Hepatocyte (in vitro differentiated cells): ENCODE measurements around the gene TTC27. TPM values are rescaled to one million over a fixed set of nuclear protein-coding genes. Genes with fewer than 3 reads are reported as not detected.
"Not testable (repeated sequence)": the region's sequence is repeated elsewhere in the genome, so short reads cannot be mapped to it uniquely, and the experiment has no call there.

ENCODE experiments used
- DNase-seq: peaks from one replicate; pipeline ENCODE4 v3.0.0-alpha.2; 2016; ENCODE audit warnings: low spot score
- H2AFZ ChIP-seq: fragments of 200-600 bp; sonication (generic); 2 replicates; pipeline ENCODE4 v1.6.0; 2016; ENCODE audit warnings: antibody characterized with exemption, mild to moderate bottlenecking
- H3K27ac ChIP-seq: fragments of 200-600 bp; sonication (generic); 2 replicates; pipeline ENCODE4 v1.5.1; 2016; ENCODE audit warnings: mild to moderate bottlenecking
- H3K27me3 ChIP-seq: fragments of 200-600 bp; sonication (generic); 2 replicates; pipeline ENCODE4 v1.6.1; 2016
- H3K36me3 ChIP-seq: fragments of 200-600 bp; sonication (generic); replicated peaks from 2 replicates; pipeline ENCODE4 v1.5.1; 2016; ENCODE audit warnings: low read depth; ENCODE audit not compliant: insufficient read depth
- H3K4me1 ChIP-seq: fragments of 200-600 bp; sonication (generic); 2 replicates; pipeline ENCODE4 v1.5.1; 2016; ENCODE audit warnings: mild to moderate bottlenecking, moderate library complexity; ENCODE audit not compliant: insufficient read depth
- H3K4me2 ChIP-seq: fragments of 200-600 bp; sonication (generic); 2 replicates; pipeline ENCODE4 v1.6.0; 2016
- H3K4me3 ChIP-seq: fragments of 200-600 bp; sonication (generic); 2 replicates; pipeline ENCODE4 v1.5.1; 2016; ENCODE audit warnings: mild to moderate bottlenecking
- H3K79me2 ChIP-seq: fragments of 200-600 bp; sonication (generic); 2 replicates; pipeline ENCODE4 v1.6.0; 2017; ENCODE audit warnings: mild to moderate bottlenecking
- H3K9me2 ChIP-seq: fragments of 200-600 bp; sonication (generic); replicated peaks from 2 replicates; pipeline ENCODE4 v1.6.0; 2017; ENCODE audit warnings: mild to moderate bottlenecking; ENCODE audit not compliant: insufficient read depth
- H3K9me3 ChIP-seq: fragments of 200-600 bp; sonication (generic); 2 replicates; pipeline ENCODE4 v1.5.1; 2016; ENCODE audit warnings: low read depth, mild to moderate bottlenecking
- H4K20me1 ChIP-seq: fragments of 200-600 bp; sonication (generic); 2 replicates; pipeline ENCODE4 v1.6.0; 2016; ENCODE audit warnings: mild to moderate bottlenecking; ENCODE audit not compliant: insufficient read depth, poor library complexity, severe bottlenecking
- EZH2 ChIP-seq: fragments of 200-600 bp; sonication (generic); IDR thresholded peaks from 2 replicates; pipeline ENCODE4 v1.6.1; 2016; ENCODE audit warnings: antibody characterized with exemption, mild to moderate bottlenecking, borderline replicate concordance
- EZH2phosphoT487 ChIP-seq: fragments of 200-600 bp; sonication (generic); IDR thresholded peaks from one replicate; pipeline ENCODE4 v1.6.1; 2018; ENCODE audit warnings: antibody characterized with exemption, mild to moderate bottlenecking, low read depth, moderate library complexity; ENCODE audit not compliant: unreplicated experiment, severe bottlenecking
- WGBS: methylation state at CpG from one replicate; pipeline ENCODE4 v1.1.6; 2016; ENCODE audit warnings: low lambda C conversion rate; ENCODE audit errors: missing lambda C conversion rate; 5-methylcytosine and 5-hydroxymethylcytosine counted together
- polyA plus RNA-seq: library from polyadenylated mRNA; unstranded; fragments of >200 nt; fragmentation: Nextera tagmentation; extraction: Ambion mirVana; gene quantifications from 2 replicates; pipeline ENCODE4 v1.2.1, GENCODE V29; 2016
- total RNA-seq: library from RNA; depleted of rRNA; stranded (reverse); fragments of >200 nt; gene quantifications from 2 replicates; pipeline ENCODE4 v1.2.3, GENCODE V29; 2014
- TF ChIP-seq, protein P1 (sequence below): fragments of 200-600 bp; sonication (generic); IDR thresholded peaks from 2 replicates; pipeline ENCODE4 v1.5.1; 2016; ENCODE audit warnings: antibody characterized with exemption, mild to moderate bottlenecking; ENCODE audit not compliant: poor library complexity

TTC27 gene
- total and polyA plus RNA-seq, 2 experiments from 2014 or later = 10.7 to 12.7 TPM

GRCh38 chr2:32633040-32633439, 5.2 kb downstream of the TTC27 start:
- peaks cover 8% of the 10 kb centered on the region for H3K79me2 ChIP-seq
- no peak for TF ChIP-seq EZH2phosphoT487
- H3K9me3 ChIP-seq = no peaks in the 10 kb centered on the region
- no peaks in the 10 kb centered on the region for H3K4me1 ChIP-seq
- no peak for DNase-seq
- H3K9me2 ChIP-seq = no peaks in the 10 kb centered on the region
- no peak overlapping the region for H3K4me2 ChIP-seq
- no peaks in the 10 kb centered on the region for H3K27me3 ChIP-seq
- no peak overlapping the region for H2AFZ ChIP-seq
- no peaks in the 10 kb centered on the region for H4K20me1 ChIP-seq
- no peaks in the 10 kb centered on the region for H3K36me3 ChIP-seq
- H3K4me3 ChIP-seq = no peak overlapping the region
- WGBS = 94% methylated on average over 3 of the region's 3 CpGs
- H3K27ac ChIP-seq = no peak overlapping the region

- H3K36me3 ChIP-seq, H3K4me2 ChIP-seq, H4K20me1 ChIP-seq, H3K9me2 ChIP-seq, H3K27ac ChIP-seq, H2AFZ ChIP-seq, H3K79me2 ChIP-seq, H3K4me1 ChIP-seq, H3K27me3 ChIP-seq, H3K9me3 ChIP-seq, DNase-seq, H3K4me3 ChIP-seq: not testable (repeated sequence)
- WGBS = 97% methylated on average over 5 of the region's 5 CpGs
Observed at GRCh38 chr2:32638548-32638947, 10.7 kb downstream of the TTC27 start.

GRCh38 chr2:32641180-32641579, 13.3 kb downstream of the TTC27 start:
- 97% methylated on average over 5 of the region's 5 CpGs for WGBS
- Histone ChIP-seq H3K36me3 (no peaks in the 10 kb centered on the region), H3K9me2 (no peaks in the 10 kb centered on the region), H4K20me1 (no peaks in the 10 kb centered on the region), H3K4me1 (no peaks in the 10 kb centered on the region), H3K4me2 (no peak overlapping the region), H3K27ac (no peak overlapping the region), H3K4me3 (no peak overlapping the region), H3K27me3 (no peaks in the 10 kb centered on the region), H3K9me3 (no peaks in the 10 kb centered on the region), H3K79me2 (no peaks in the 10 kb centered on the region), H2AFZ (no peak overlapping the region)
- TF ChIP-seq, protein P1, sequence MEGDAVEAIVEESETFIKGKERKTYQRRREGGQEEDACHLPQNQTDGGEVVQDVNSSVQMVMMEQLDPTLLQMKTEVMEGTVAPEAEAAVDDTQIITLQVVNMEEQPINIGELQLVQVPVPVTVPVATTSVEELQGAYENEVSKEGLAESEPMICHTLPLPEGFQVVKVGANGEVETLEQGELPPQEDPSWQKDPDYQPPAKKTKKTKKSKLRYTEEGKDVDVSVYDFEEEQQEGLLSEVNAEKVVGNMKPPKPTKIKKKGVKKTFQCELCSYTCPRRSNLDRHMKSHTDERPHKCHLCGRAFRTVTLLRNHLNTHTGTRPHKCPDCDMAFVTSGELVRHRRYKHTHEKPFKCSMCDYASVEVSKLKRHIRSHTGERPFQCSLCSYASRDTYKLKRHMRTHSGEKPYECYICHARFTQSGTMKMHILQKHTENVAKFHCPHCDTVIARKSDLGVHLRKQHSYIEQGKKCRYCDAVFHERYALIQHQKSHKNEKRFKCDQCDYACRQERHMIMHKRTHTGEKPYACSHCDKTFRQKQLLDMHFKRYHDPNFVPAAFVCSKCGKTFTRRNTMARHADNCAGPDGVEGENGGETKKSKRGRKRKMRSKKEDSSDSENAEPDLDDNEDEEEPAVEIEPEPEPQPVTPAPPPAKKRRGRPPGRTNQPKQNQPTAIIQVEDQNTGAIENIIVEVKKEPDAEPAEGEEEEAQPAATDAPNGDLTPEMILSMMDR = no peak
- no peak for TF ChIP-seq EZH2
- DNase-seq = no peak

DNA sequence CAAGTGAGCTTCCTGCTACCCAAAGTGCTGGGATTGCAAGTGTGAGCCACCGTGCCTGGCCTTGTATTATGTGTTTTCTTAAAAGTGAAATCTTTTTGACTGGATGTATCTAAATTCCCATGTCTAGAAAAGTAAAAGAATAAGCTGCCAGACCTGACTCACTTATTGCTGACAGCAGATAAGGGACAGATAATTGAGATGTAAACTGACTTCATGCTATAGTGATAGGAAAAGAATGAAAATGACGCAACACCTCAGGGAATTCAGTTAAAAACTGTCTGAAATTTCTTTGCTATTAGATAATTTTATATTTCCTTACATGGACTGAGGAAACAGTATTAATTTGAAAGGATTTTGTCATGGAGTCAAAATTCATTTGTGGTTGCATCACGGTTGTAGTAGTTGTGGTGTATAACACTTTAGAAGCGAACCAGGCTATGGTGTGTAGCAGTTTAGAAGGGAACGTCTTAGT, 19.4 kb downstream of the TTC27 start:
- H3K4me3 ChIP-seq = no peak overlapping the region
- WGBS = 79% methylated on average over 5 of the region's 5 CpGs
- TF ChIP-seq, protein P1 = no peak
- TF ChIP-seq EZH2 (no peak), EZH2phosphoT487 (no peak)
- no peaks in the 10 kb centered on the region for H3K27me3 ChIP-seq
- H4K20me1 ChIP-seq = no peaks in the 10 kb centered on the region
- no peak for DNase-seq
- no peaks in the 10 kb centered on the region for H3K9me2 ChIP-seq
- no peaks in the 10 kb centered on the region for H3K4me1 ChIP-seq
- no peaks in the 10 kb centered on the region for H3K36me3 ChIP-seq
- no peak overlapping the region for H2AFZ ChIP-seq
- no peak overlapping the region for H3K27ac ChIP-seq
- no peaks in the 10 kb centered on the region for H3K79me2 ChIP-seq
- no peak overlapping the region for H3K4me2 ChIP-seq
- no peaks in the 10 kb centered on the region for H3K9me3 ChIP-seq
